GM12873 (cell line): ENCODE data around the gene ZHX3.

ENCODE experiments used
- CTCF ChIP-seq: IDR thresholded peaks from 2 replicates; pipeline ENCODE4 v1.5.1; 2012; ENCODE audit warnings: low read depth, mild to moderate bottlenecking, moderate library complexity, low read length, control low read depth; ENCODE audit not compliant: insufficient read depth; ENCODE audit errors: missing control alignments

ZHX3 gene

GRCh38 chr20:41279546-41280225 is 37.8 kb downstream of the ZHX3 start:
- TF ChIP-seq CTCF, result no peak

DNA sequence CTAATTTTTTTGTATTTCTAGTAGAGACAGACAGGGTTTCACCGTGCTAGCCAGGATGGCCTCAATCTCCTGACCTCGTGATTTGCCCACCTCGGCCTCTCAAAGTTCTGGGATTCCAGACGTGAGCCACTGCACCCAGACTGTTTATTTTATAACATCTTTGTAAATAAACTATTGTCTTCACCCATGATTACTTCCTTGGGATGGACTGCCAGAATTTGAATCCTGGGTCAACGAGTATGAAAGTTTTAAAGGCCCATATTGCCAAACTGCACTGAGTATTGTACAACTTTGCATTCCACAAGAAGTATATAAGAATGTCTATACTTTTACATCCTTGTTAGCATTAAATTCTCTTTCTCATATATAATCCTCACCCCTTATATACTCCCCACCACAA is 38.6 kb downstream of the ZHX3 start:
- TF ChIP-seq CTCF, result no peak

- TF ChIP-seq CTCF, result no peak
Observed at GRCh38 chr20:41277049-41277448, 40.5 kb downstream of the ZHX3 start.

DNA sequence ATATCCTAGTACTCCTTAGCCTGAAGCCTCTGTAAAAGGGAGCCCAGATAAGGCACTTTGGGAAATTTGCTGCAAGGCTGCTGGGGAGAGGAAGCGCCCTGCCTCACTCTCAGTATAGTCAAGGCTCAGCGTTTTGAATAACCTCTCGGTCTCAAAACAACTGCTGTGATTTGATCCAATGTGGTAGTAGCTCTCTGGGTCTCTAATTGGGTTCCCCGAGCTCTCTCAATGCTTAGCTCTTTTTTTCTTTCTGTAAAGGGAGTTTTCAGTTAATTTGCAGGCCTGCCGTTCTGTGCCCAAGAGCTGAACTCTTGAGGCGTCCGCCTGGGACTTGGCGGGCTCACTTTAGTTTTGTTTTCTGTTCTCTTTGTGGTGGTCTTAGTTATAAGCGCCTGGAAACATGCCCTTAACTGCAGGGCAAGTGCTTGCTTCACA is 41.2 kb downstream of the ZHX3 start:
- TF ChIP-seq CTCF, result no peak

- TF ChIP-seq CTCF, result no peak
Observed at GRCh38 chr20:41275301-41275731, 42.2 kb downstream of the ZHX3 start.

DNA sequence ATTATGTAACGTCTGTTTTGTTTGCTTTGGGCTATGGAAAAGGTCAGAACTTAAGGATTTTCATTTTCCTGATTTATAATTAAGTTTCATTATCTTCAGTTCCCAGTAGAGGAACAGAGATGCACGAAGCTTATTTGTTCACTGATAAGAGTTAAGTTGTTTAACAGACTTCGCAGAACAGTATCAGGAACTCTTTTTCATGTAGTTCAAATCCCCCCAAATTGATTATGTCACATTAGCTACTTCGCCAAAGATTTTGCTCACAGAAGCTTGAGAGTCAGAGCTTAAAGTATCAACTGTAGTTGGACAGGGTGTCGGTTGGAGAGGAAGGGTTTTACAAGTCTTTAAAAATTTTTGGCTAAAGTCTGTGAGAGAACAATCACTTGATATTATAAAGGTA is 43.4 kb downstream of the ZHX3 start:
- TF ChIP-seq CTCF, result no peak

DNA sequence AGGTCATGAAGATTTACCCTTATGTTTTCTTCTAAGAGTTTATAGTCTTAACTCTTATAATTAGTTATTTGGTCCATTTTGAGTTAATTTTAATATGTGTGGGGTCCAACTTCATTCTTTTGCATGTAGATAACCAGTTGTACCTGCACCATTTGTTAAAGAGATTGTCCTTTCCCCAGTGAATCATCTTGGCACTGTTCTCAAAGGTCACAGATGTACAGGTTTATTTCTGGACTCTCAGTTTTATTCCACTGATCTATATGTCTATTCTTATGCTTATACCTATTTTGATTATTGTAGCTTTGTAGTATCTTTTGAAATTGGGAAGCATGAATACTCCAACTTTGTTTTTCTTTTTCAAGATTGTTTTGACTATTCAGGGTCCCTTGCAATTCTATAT is 44.1 kb downstream of the ZHX3 start:
- no peak for TF ChIP-seq CTCF

DNA sequence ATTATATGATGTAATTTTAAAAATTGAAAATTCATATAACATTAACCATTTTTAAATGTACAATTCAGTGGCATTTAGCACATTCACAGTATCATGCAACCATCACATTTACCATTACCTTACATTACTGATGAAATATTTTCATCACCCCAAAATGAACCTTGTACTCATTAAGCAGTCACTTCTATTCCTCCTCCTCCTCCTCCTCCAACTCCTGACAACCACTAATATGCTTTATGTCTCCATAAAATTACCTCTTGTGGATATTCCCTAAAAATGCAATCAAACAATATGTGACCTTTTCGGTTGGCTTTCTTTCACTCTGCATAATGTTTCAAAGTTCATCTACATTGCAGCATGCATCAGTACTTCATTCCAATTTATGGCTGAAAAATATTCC is 45.2 kb downstream of the ZHX3 start:
- no peak for TF ChIP-seq CTCF
